RWPE1 (cell line): Measurements from ENCODE around the gene ARF3.
A peak's percentile ranks its signal among the peaks of the same experiment; 100 is the strongest.

ENCODE experiments used
- CTCF ChIA-PET: fragments of 350-600 bp; sonication (Branson Sonifier 250); formaldehyde crosslinking; extraction: SDS; loops from one replicate; lab custom pipeline; 2021; lab: Yijun Ruan, JAX
- POLR2A ChIA-PET: fragments of 400-600 bp; formaldehyde crosslinking; extraction: SDS; loops from one replicate; lab custom pipeline; 2020; ENCODE audit warnings: antibody characterized with exemption; ENCODE audit not compliant: low non-redundant PET; lab: Yijun Ruan, JAX
- DNase-seq: peaks from one replicate; pipeline ENCODE4 v3.0.0; 2012; ENCODE audit warnings: low spot score
- H3K27ac ChIP-seq: fragments of 450-650 bp; 2 replicates; pipeline ENCODE4 v1.5.1; 2017
- CTCF ChIP-seq: fragments of 450-650 bp; conservative IDR thresholded peaks from 2 replicates; pipeline ENCODE4 v1.5.1; 2017; ENCODE audit warnings: low read depth, mild to moderate bottlenecking

The ARF3 gene

DNA sequence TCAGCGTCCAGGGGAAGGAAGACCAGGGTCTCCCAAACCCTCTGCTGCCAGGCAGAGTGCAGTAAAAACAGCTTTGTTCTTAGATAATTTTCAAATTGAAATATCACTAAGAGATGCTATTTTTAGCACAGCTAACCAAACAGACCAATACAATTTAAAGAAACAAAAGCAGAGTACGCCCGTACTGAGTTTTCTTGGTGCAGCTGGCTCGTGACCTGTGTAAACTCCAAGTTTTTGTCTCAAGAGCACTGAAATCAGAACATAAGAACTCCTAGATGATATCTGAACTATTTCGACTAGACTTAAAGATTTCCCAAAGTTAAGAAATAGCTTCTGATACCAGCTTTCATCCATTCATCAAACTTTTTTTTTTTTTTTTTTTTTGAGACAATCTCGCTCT is 10.3 kb downstream of the ARF3 start:
- no peak for DNase-seq
- CTCF ChIA-PET: interaction anchor here (0.6 to 0.7 kb wide), 3 partner anchors 11 to 219 kb away, joined by 3 to 6 read pairs (median 5); no protein-coding TSS in a partner anchor
- POLR2A ChIA-PET: interaction anchor here (0.6 kb wide), 1 partner anchor 72 kb away, joined by 4 read pairs; no protein-coding TSS in a partner anchor
- no peak for TF ChIP-seq CTCF
- H3K27ac ChIP-seq: no peak overlapping the region

DNA sequence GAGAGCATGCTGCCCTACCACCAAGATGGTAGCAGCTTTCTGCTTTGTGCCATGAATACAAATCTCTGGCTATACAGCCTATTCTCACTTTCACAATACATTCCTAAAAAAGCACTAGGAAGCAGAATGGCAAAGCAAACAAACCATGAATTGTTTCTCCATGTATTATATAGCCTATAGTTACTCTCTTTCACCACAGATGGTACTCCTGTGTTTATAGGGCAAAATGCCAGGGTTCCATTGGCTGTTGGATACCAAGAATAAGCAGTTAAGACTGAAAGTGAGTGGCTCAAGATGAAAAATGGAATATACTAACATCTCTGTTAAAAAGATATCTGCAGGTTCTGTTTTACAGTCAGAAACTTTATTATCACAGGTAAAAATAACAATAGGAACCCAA is 11.1 kb downstream of the ARF3 start:
- CTCF ChIA-PET: no interaction called here
- no peak for TF ChIP-seq CTCF
- DNase-seq: no peak
- H3K27ac ChIP-seq: no peak overlapping the region
- POLR2A ChIA-PET: no interaction called here

DNA sequence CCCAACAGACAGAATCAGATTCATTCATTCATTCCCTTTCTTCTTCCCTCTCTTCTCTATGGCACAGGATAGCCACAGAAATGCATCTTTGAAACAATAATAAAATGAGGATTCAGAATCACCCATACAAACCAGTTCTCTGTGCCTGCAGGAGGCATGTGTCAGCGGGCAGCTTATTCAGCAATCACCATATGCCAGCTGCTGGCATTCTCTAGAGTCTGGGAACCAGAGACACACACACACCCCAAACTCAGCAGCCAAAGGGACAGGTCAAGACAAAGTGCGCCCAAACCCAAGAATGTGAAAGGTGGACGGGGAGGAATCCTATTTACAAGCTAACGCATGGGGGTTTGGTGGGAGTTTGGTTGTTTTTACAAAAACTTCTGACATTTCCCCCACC is 14.1 kb downstream of the ARF3 start:
- ChIA-PET CTCF (interaction anchor here (0.6 to 1.5 kb wide), 2 partner anchors 37 to 45 kb away, joined by 3 read pairs; no protein-coding TSS in a partner anchor), POLR2A (no interaction called here)
- DNase-seq: no peak
- no peak for TF ChIP-seq CTCF
- peak overlapping the region; percentile 39 for H3K27ac ChIP-seq

- POLR2A ChIA-PET: interaction anchor here (0.5 kb wide), 1 partner anchor 88 kb away, joined by 3 read pairs; the partner anchor contains the start of gene DDX23
- TF ChIP-seq CTCF: no peak
- no peak for DNase-seq
- no peak overlapping the region; the same call in 1 of the 2 replicates for H3K27ac ChIP-seq
- CTCF ChIA-PET: interaction anchor here (0.5 to 2.0 kb wide), 6 partner anchors 15 to 418 kb away, joined by 3 to 5 read pairs (median 4); partner anchors contain the start of genes FKBP11 and WNT1
Observed at GRCh38 chr12:48940181-48940580, 17.1 kb downstream of the ARF3 start.

- CTCF ChIA-PET: interaction anchor here (1.4 to 2.0 kb wide), 3 partner anchors 14 to 50 kb away, joined by 3 to 5 read pairs (median 5); partner anchors contain the start of genes FKBP11 and WNT1
- POLR2A ChIA-PET: no interaction called here
- DNase-seq: no peak
- H3K27ac ChIP-seq: no peak overlapping the region
- no peak for TF ChIP-seq CTCF
Observed at GRCh38 chr12:48938805-48939204, 18.5 kb downstream of the ARF3 start.

DNA sequence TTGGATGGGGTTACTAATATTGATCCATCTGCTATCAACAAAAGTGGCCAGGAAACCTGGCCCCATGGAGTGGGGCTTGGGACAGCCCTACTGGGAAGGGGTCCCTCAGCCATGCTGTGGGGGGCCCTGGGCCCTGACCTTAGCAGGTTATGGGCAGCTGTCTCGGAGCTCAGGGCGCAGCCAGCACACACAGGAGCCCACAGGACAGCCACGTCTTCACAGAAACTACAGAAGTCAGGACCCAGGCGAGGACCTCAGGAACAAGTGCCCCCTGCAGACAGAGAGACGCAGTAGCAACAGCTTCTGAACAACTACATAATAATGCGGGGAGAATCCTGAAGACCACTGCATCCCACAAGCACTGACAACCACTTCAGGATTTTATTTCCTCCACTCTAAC is 20.1 kb downstream of the ARF3 start:
- no peak for DNase-seq
- POLR2A ChIA-PET: interaction anchor here (0.6 kb wide), 1 partner anchor 17 kb away, joined by 3 read pairs; no protein-coding TSS in a partner anchor
- CTCF ChIA-PET: interaction anchor here (1.2 to 1.4 kb wide), 2 partner anchors 40 to 51 kb away, joined by 4 to 5 read pairs; no protein-coding TSS in a partner anchor
- no peak for TF ChIP-seq CTCF
- H3K27ac ChIP-seq: no peak overlapping the region
